ENCODE data around the gene IRF2BPL. TPM values are rescaled to one million over a fixed set of nuclear protein-coding genes. Genes with fewer than 3 reads are reported as not detected.
A peak's percentile ranks its signal among the peaks of the same experiment; 100 is the strongest.

Gene IRF2BPL
- total RNA-seq, 1 donor from 2014 or later, result 4.8 TPM

DNA sequence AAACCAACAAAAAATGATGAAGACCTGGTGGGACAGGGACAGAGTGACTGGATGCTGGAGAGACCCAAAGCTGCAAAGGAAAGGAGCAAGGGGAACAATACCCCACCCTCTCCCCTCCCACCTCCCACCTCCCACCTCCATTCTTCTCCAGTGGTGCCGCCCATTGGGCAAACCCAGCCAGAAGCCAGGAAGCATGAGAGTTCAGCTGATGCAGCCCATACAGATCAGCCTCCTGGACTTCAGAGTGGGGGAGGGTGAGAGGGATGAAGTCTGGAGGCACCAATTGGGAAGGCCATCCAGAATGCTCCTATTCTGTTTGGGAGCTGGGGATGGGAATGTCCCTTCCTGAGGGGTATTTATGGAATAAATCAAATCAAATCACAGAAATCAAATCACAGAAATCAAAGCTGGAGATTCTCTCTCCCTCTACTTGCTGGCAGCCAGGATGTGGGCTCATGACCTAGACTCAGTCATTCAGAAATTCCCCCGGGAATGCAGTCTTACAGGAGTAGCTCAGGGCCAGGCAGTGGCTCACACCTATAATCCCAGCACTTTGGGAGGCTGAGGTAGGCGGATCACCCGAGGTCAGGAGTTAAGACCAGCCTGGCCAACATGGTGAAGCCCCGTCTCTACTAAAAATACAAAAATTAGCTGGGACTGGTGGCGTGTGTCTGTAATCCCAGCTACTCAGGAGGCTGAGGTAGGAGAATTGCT lies 31.1 kb downstream of the IRF2BPL start:
- Histone ChIP-seq H2AFZ (replicated peaks) (no peak overlapping the region), H3K9ac (no peak overlapping the region), H3K4me1 (peaks cover 23% of the 10 kb centered on the region), H3K36me3 (no peaks in the 10 kb centered on the region), H3K27me3 (no peaks in the 10 kb centered on the region), H3F3A (ENCODE audit: low read depth) (peaks cover 16% of the 10 kb centered on the region), H3K79me2 (ENCODE audit: low read depth) (no peaks in the 10 kb centered on the region), H3K9me3 (ENCODE audit: low read depth) (no peaks in the 10 kb centered on the region), H3K4me2 (peak overlapping the region; percentile 6), H4K20me1 (ENCODE audit: low read depth) (no peaks in the 10 kb centered on the region), H3K4me3 (no peak overlapping the region), H3K27ac (no peak overlapping the region)
- peaks cover 66% of the 10 kb centered on the region for H3K4me1 Mint-ChIP-seq
- H3K27ac Mint-ChIP-seq, result no peak overlapping the region
- H3K36me3 Mint-ChIP-seq, result no peaks in the 10 kb centered on the region
- H3K9me3 Mint-ChIP-seq, result no peaks in the 10 kb centered on the region
- DNase-seq (ENCODE audit: low spot score), result peak; percentile 34
- TF ChIP-seq, protein P1, sequence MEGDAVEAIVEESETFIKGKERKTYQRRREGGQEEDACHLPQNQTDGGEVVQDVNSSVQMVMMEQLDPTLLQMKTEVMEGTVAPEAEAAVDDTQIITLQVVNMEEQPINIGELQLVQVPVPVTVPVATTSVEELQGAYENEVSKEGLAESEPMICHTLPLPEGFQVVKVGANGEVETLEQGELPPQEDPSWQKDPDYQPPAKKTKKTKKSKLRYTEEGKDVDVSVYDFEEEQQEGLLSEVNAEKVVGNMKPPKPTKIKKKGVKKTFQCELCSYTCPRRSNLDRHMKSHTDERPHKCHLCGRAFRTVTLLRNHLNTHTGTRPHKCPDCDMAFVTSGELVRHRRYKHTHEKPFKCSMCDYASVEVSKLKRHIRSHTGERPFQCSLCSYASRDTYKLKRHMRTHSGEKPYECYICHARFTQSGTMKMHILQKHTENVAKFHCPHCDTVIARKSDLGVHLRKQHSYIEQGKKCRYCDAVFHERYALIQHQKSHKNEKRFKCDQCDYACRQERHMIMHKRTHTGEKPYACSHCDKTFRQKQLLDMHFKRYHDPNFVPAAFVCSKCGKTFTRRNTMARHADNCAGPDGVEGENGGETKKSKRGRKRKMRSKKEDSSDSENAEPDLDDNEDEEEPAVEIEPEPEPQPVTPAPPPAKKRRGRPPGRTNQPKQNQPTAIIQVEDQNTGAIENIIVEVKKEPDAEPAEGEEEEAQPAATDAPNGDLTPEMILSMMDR (IDR thresholded peaks at IDR 0.05), result no peak
- TF ChIP-seq EZH2 (IDR thresholded peaks at IDR 0.05) (no peak), EZH2phosphoT487 (IDR thresholded peaks at IDR 0.05) (no peak)
- peaks cover 26% of the 10 kb centered on the region for H3K27me3 Mint-ChIP-seq (ENCODE audit: insufficient read depth, low read depth)
- no peak overlapping the region for H3K4me3 Mint-ChIP-seq

- peaks cover 16% of the 10 kb centered on the region for H3F3A ChIP-seq (ENCODE audit: low read depth)
- no peak overlapping the region for H3K4me2 ChIP-seq
- Mint-ChIP-seq H3K9me3 (no peaks in the 10 kb centered on the region), H3K27me3 (ENCODE audit: insufficient read depth, low read depth) (peaks cover 21% of the 10 kb centered on the region), H3K4me1 (peaks cover 61% of the 10 kb centered on the region), H3K4me3 (no peak overlapping the region), H3K36me3 (no peaks in the 10 kb centered on the region), H3K27ac (no peak overlapping the region)
- H3K4me3 ChIP-seq, result no peak overlapping the region
- H3K36me3 ChIP-seq, result no peaks in the 10 kb centered on the region
- DNase-seq (ENCODE audit: low spot score), result no peak
- no peaks in the 10 kb centered on the region for H3K9me3 ChIP-seq (ENCODE audit: low read depth)
- no peak overlapping the region for H3K9ac ChIP-seq
- no peaks in the 10 kb centered on the region for H4K20me1 ChIP-seq (ENCODE audit: low read depth)
- TF ChIP-seq, protein P1 (IDR thresholded peaks at IDR 0.05), result no peak
- TF ChIP-seq EZH2phosphoT487 (IDR thresholded peaks at IDR 0.05) (no peak), EZH2 (IDR thresholded peaks at IDR 0.05) (no peak)
- H3K27ac ChIP-seq, result no peak overlapping the region
- no peaks in the 10 kb centered on the region for H3K79me2 ChIP-seq (ENCODE audit: low read depth)
- H3K4me1 ChIP-seq, result peaks cover 23% of the 10 kb centered on the region
- H2AFZ ChIP-seq (replicated peaks), result no peak overlapping the region
- no peaks in the 10 kb centered on the region for H3K27me3 ChIP-seq
These were observed 31.9 kb downstream of the IRF2BPL start for GRCh38 chr14:76996563-76997146.

GRCh38 chr14:76995279-76996035 lies 33.1 kb downstream of the IRF2BPL start:
- no peak overlapping the region for H2AFZ ChIP-seq (replicated peaks)

More at GRCh38 chr14:76995279-76996035, 33.1 kb downstream of the IRF2BPL start:
- Mint-ChIP-seq H3K4me3 (no peak overlapping the region), H3K27ac (peak overlapping the region; percentile 40), H3K4me1 (peaks cover 51% of the 10 kb centered on the region), H3K27me3 (ENCODE audit: insufficient read depth, low read depth) (peaks cover 21% of the 10 kb centered on the region), H3K36me3 (no peaks in the 10 kb centered on the region), H3K9me3 (peaks cover 2% of the 10 kb centered on the region)
- Histone ChIP-seq H3K27me3 (no peaks in the 10 kb centered on the region), H4K20me1 (ENCODE audit: low read depth) (no peaks in the 10 kb centered on the region), H3K36me3 (no peaks in the 10 kb centered on the region), H3K27ac (no peak overlapping the region), H3K4me3 (no peak overlapping the region), H3K4me2 (no peak overlapping the region), H3K9ac (no peak overlapping the region), H3K79me2 (ENCODE audit: low read depth) (no peaks in the 10 kb centered on the region), H3K9me3 (ENCODE audit: low read depth) (no peaks in the 10 kb centered on the region), H3F3A (ENCODE audit: low read depth) (peaks cover 16% of the 10 kb centered on the region), H3K4me1 (peaks cover 19% of the 10 kb centered on the region)
- TF ChIP-seq, protein P1 (IDR thresholded peaks at IDR 0.05), result no peak
- TF ChIP-seq EZH2phosphoT487 (IDR thresholded peaks at IDR 0.05) (no peak), EZH2 (IDR thresholded peaks at IDR 0.05) (no peak)
- DNase-seq (ENCODE audit: low spot score), result no peak
